GM12892 (cell line): Measurements from ENCODE around the gene MEA1.
A peak's percentile ranks its signal among the peaks of the same experiment; 100 is the strongest.
"Not testable (repeated sequence)": the region's sequence is repeated elsewhere in the genome, so short reads cannot be mapped to it uniquely, and the experiment has no call there.

Source experiments
- DNase-seq: peaks from one replicate; pipeline ENCODE4 v3.0.0; 2011; ENCODE audit not compliant: insufficient read length
- FAIRE-seq: peaks from 2 replicates; lab custom pipeline; 2011; peaks lifted over from hg19 to GRCh38; lab: Jason Lieb, UNC
- POLR2A ChIP-seq: IDR thresholded peaks from 2 replicates; pipeline ENCODE4 v1.6.1; 2011; ENCODE audit warnings: low read depth, low read length, control low read depth
- POLR2AphosphoS5 ChIP-seq: IDR thresholded peaks from 2 replicates; pipeline ENCODE4 v1.6.1; 2011; ENCODE audit warnings: low read depth, low read length, control low read depth
- TAF1 ChIP-seq: IDR thresholded peaks from 2 replicates; pipeline ENCODE4 v1.6.1; 2011; ENCODE audit warnings: low read depth, mild to moderate bottlenecking, control low read depth, low read length, borderline replicate concordance

MEA1 gene

GRCh38 chr6:43016943-43017334 lies 3.2 kb upstream of the MEA1 start:
- FAIRE-seq (no peak), DNase-seq (no peak)
- TF ChIP-seq TAF1 (no peak), POLR2AphosphoS5 (no peak), POLR2A (no peak)

- DNase-seq, result no peak
- FAIRE-seq, result no peak
- TF ChIP-seq TAF1 (no peak), POLR2AphosphoS5 (no peak), POLR2A (no peak)
Measured at GRCh38 chr6:43016176-43016942, 2.6 kb upstream of the MEA1 start.

- no peak for TF ChIP-seq POLR2AphosphoS5
- TF ChIP-seq TAF1, result no peak
- TF ChIP-seq POLR2A, result no peak
- DNase-seq (no peak), FAIRE-seq (no peak)
Measured at GRCh38 chr6:43014434-43014909, 726 bp upstream of the MEA1 start.

- no peak for FAIRE-seq
- no peak for DNase-seq
- TF ChIP-seq POLR2AphosphoS5, result 0 out of 2 replicates have a peak, but pooled peaks have one; percentile 8
- no peak for TF ChIP-seq TAF1
- TF ChIP-seq POLR2A, result no peak
Measured at GRCh38 chr6:43013097-43013842, 476 bp downstream of the MEA1 start.

DNA sequence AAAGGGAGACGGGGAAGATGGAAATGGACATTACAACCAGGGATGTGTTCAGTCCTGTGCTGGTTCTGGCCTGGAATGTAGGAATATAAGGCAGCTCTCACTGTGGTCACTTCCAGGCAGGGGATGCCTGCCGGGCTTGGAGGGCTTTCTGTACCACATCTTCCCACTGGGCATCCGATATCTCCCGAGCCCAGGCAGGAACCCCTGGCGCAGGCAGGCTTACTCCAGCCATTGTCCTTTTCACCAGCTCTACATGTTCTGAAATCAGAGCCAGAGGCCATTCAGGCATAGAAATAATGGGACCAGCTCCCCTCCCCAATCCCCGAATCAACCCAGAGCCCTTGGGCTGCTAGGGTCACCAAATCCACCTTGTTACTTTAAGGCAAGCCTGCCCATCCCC lies 1.4 kb downstream of the MEA1 start:
- FAIRE-seq, result no peak
- no peak for DNase-seq
- TF ChIP-seq POLR2AphosphoS5 (no peak), POLR2A (no peak), TAF1 (no peak)

GRCh38 chr6:43011207-43011606 lies 2.5 kb downstream of the MEA1 start:
- FAIRE-seq, result no peak
- TF ChIP-seq POLR2AphosphoS5 (no peak), TAF1 (no peak), POLR2A (no peak)
- DNase-seq, result no peak

- DNase-seq (no peak), FAIRE-seq (no peak)
- TF ChIP-seq TAF1 (no peak), POLR2AphosphoS5 (no peak), POLR2A (no peak)
Measured at GRCh38 chr6:43009124-43009523, 4.6 kb downstream of the MEA1 start.

DNA sequence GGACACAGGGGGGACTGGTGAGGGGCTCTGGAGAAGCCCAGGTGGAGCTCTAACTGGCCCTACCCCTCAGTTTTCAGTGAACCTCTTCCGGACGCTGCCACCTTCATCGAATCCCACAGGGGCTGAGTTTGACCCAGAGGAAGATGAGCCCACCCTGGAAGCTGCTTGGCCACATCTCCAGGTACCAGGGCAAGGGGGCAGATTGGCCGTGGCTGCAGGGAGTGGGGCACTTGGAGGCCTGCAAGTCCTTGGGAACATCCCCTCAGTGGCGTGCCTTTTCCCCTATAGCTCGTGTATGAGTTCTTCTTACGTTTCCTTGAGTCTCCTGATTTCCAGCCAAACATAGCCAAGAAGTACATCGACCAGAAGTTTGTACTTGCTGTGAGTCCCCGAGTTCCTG lies 6.6 kb downstream of the MEA1 start:
- FAIRE-seq, result no peak

DNA sequence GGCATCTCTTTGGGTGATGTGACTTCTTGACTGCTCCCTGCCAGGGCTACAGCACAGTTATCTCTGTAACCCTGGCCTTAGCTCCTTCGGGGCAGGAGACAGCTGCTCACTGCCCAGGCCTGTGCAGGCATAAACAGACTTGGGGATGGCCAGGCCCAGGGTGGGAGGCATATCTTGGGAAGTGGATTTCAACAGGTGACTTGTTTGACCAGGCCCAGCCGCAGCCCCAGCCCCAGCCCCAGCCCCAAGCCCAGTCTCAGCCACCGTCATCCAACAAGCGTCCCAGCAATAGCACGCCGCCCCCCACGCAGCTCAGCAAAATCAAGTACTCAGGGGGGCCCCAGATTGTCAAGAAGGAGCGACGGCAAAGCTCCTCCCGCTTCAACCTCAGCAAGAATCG lies 7.5 kb downstream of the MEA1 start:
- TF ChIP-seq POLR2A (no peak), POLR2AphosphoS5 (no peak), TAF1 (no peak)
- FAIRE-seq (no peak), DNase-seq (no peak)

More for the DNA sequence above, 6.6 kb downstream of the MEA1 start:
- no peak for DNase-seq
- TF ChIP-seq TAF1 (no peak), POLR2A (no peak), POLR2AphosphoS5 (no peak)

DNA sequence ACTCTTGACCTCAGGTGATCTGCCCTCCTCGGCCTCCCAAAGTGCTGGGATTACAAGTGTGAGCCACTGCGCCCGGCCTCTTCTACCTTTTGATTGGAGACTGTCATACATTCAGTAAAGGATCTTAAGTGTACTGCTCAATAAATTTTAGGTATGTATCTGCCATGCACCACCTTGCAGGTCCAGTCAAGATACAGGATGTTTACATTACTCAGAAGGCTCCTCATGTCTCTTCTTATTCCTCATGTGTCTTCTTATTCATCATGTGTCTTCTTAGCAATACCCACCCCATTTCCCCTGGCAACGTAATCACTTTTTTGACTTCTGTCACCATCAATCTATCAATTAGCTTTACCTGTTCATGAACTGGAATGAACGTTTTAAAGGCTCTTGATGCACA lies 7.9 kb downstream of the MEA1 start:
- DNase-seq, result no peak
- no peak for FAIRE-seq
- no peak for TF ChIP-seq POLR2AphosphoS5
- TF ChIP-seq TAF1, result no peak
- no peak for TF ChIP-seq POLR2A

DNA sequence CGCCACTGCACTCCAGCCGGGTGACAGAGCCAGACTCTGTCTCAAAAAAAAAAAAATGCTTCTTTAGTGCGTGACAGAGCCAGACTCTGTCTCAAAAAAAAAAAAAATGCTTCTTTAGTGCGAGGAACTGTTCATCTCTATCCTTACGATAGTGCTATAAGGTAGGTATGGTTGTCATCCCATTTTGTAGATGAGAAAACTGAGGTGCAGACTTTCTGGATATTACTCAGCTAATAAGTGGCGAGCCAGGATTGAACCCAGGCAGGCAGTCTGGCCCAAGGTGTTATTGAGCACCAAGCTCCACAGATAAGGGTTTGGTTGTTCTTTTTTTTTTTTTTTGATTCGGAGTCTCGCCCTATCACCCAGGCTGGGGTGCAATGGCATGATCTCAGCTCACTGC lies 11.9 kb downstream of the MEA1 start:
- no peak for DNase-seq
- TF ChIP-seq TAF1, result no peak
- TF ChIP-seq POLR2A, result no peak
- TF ChIP-seq POLR2AphosphoS5, result no peak
- no peak for FAIRE-seq

GRCh38 chr6:42998205-42998604 lies 15.5 kb downstream of the MEA1 start:
- DNase-seq, FAIRE-seq: not testable (repeated sequence)
